ENCODE measurements around the gene CCDC112.

- TF ChIP-seq, protein P1, sequence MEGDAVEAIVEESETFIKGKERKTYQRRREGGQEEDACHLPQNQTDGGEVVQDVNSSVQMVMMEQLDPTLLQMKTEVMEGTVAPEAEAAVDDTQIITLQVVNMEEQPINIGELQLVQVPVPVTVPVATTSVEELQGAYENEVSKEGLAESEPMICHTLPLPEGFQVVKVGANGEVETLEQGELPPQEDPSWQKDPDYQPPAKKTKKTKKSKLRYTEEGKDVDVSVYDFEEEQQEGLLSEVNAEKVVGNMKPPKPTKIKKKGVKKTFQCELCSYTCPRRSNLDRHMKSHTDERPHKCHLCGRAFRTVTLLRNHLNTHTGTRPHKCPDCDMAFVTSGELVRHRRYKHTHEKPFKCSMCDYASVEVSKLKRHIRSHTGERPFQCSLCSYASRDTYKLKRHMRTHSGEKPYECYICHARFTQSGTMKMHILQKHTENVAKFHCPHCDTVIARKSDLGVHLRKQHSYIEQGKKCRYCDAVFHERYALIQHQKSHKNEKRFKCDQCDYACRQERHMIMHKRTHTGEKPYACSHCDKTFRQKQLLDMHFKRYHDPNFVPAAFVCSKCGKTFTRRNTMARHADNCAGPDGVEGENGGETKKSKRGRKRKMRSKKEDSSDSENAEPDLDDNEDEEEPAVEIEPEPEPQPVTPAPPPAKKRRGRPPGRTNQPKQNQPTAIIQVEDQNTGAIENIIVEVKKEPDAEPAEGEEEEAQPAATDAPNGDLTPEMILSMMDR (IDR thresholded peaks at IDR 0.05) = no peak
- no peak for TF ChIP-seq ZFX (IDR thresholded peaks at IDR 0.05; ENCODE audit: borderline replicate concordance)
These were observed 38.8 kb upstream of the CCDC112 start for GRCh38 chr5:115335301-115335700.

Measured in 22Rv1 (cell line).